Adrenal gland (tissue), 12 donors: ENCODE results near the gene ODAD4. TPM values are rescaled to one million over a fixed set of nuclear protein-coding genes. Genes with fewer than 3 reads are reported as not detected.

Experiments used
- DNase-seq, 7 donors: peaks; one replicate each; pipeline ENCODE4 v3.0.0-alpha.2; 2019 to 2020
- H3K27ac ChIP-seq, 5 donors: fragments of 200-600 bp; sonication (generic) in 4 of 5; 1 replicate in 3 of 5; 2 replicates in 2 of 5; pipeline versions ENCODE4 v1.5.1 to v1.8.0; 2016 to 2020; ENCODE audit warnings: mild to moderate bottlenecking in 1 of 5
- H3K27me3 ChIP-seq: fragments of 200-600 bp; 2 replicates; pipeline ENCODE4 v1.8.0; 2021
- H3K36me3 ChIP-seq, 2 donors: fragments of 200-600 bp; replicated peaks in 1 of 2; 1 replicate in 1 of 2; 2 replicates in 1 of 2; pipeline versions ENCODE4 v1.5.1 to v1.8.0; 2018 to 2022
- H3K4me1 ChIP-seq, 2 donors: fragments of 200-600 bp; replicated peaks in 1 of 2; 1 replicate in 1 of 2; 2 replicates in 1 of 2; pipeline versions ENCODE4 v1.5.1 to v1.8.0; 2018 to 2021
- H3K4me3 ChIP-seq, 4 donors: fragments of 200-600 bp; sonication (generic) in 3 of 4; one replicate each; pipeline ENCODE4 v1.5.1; 2016 to 2018
- H3K9me3 ChIP-seq, 3 donors: fragments of 200-600 bp; sonication (generic) in 1 of 3; replicated peaks in 1 of 3; 1 replicate in 2 of 3; 2 replicates in 1 of 3; pipeline versions ENCODE4 v1.5.1 to v1.8.0; 2016 to 2021
- CTCF ChIP-seq, 6 experiments: fragments of 450-650 bp in 4 of 6; fragments of 200-600 bp in 2 of 6; sonication (generic) in 1 of 6; IDR thresholded peaks; 1 replicate in 5 of 6; 2 replicates in 1 of 6; pipeline versions ENCODE4 v1.5.1 to v1.8.0; 2016 to 2021; ENCODE audit warnings: antibody characterized with exemption in 6 of 6, mild to moderate bottlenecking in 2 of 6, moderate library complexity in 1 of 6
- POLR2A ChIP-seq, 2 donors: fragments of 450-650 bp; IDR thresholded peaks; one replicate each; pipeline ENCODE4 v1.6.1; 2017; ENCODE audit warnings: antibody characterized with exemption in 2 of 2, mild to moderate bottlenecking in 2 of 2, moderate library complexity in 1 of 2
- WGBS, 4 donors: extraction: QIAGEN DNeasy Blood & Tissue Kit in 2 of 4; methylation state at CpG; one replicate each; pipeline versions ENCODE4 v1.1.5 to v1.1.7; 2013 to 2017; 5-methylcytosine and 5-hydroxymethylcytosine counted together
- intact Hi-C, 2 donors: fragments of 100-400 bp; cut with DNase I; formaldehyde crosslinking; loops; one replicate each; pipeline versions ENCODE4 v1.14.1 to v1.15.0; 2022 to 2023
- polyA plus RNA-seq, 3 donors: library from polyadenylated mRNA; stranded (reverse); fragments of 200-250 nt in 2 of 3; fragments of 350-450 nt in 1 of 3; fragmentation: Illumina TruSeq in 1 of 3; extraction: RNeasy Lipid Tissue Mini Kit (QIAGEN cat#74804) in 1 of 3; gene quantifications; one replicate each; pipeline ENCODE4 v1.2.3, GENCODE V29; 2013 to 2014
- total RNA-seq, 9 donors: library from RNA; depleted of rRNA in 4 of 9; stranded (reverse); fragments of >200 nt in 4 of 9; fragments of 120-200 nt in 1 of 9; fragmentation: NEBNext Ultra II Directional in 1 of 9; extraction: Animal tissue kit (Norgen Biotek cat#: 25700) in 1 of 9; gene quantifications; one replicate each; pipeline versions ENCODE4 v1.1.0 to v1.2.4, GENCODE V29; 2013 to 2023
- donor health status: healthy with polysubstance abuse.
- donor health status: Bipolar disorder and iron deficiency.
- donor health status: DM: yes; HTN: yes; CAD: no.
- donor health status: DM: no; HTN: no; CAD: no.
- donor health status: DM: no; HTN: no; CAD: no.
- donor health status: DM: yes; HTN: yes; CAD: no.

Gene ODAD4
- total and polyA plus RNA-seq, 12 donors = 0.39 to 3.5 (median 0.61) TPM; not detected in 1

DNA sequence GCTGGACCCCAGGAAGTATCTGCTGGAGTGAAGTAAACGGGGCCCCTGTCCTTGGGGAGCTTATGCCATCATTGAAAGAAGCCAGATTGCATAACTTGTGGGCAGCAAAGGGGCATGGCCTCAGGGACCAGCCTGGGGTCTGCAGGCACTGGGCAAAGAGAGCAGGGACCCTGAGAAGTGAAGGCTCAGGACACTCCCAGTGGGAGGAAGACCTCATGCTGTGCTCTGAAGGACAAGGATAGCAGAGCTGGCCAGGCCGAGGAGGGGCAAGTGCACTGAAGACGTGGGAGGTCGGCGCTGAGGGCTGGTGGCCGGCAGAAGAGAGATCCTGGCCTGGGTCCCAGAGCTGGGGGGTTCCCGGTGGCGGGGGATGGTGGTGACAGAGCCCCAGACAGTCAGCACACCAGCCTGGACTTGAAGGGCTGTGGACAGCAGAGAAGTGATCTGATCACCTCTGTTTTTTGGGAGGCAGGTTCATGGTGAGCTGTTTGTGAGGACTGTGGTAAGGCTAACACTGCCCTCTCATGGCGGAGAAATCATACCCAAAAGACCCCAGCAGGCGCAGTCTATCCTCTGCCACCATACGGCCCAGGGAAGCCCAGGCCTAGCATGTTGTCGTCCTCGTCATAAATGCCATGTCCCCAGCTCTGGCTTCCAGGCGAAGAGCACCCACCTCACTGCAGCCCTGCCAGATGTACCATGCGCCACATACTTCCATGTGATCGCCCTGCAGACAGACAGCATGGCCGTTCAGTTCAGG lies 29.1 kb downstream of the ODAD4 start:
- H3K4me1 ChIP-seq = no peaks in the 10 kb centered on the region
- no peaks in the 10 kb centered on the region for H3K9me3 ChIP-seq
- no peak overlapping the region for H3K4me3 ChIP-seq
- no peaks in the 10 kb centered on the region for H3K27me3 ChIP-seq
- DNase-seq = peak in 2 of 7 donors; percentile 37 to 42
- no peaks in the 10 kb centered on the region for H3K36me3 ChIP-seq
- no peak overlapping the region for H3K27ac ChIP-seq
- TF ChIP-seq CTCF (IDR thresholded peaks at IDR 0.05) (peak in 5 of 6 experiments; percentile 27 to 40 (median 37)), POLR2A (IDR thresholded peaks at IDR 0.05) (no peak)
- intact Hi-C loops = loop anchor here (5.0 to 10.0 kb wide), 3 partner anchors 153 to 225 kb away; partner anchors contain the start of genes DHX58 (in 1 of the 2) and HAP1 (in 1 of the 2)
- 38 to 59% (median 58%) methylated on average over 8 to 17 of the region's 17 CpGs for WGBS, 4 donors

DNA sequence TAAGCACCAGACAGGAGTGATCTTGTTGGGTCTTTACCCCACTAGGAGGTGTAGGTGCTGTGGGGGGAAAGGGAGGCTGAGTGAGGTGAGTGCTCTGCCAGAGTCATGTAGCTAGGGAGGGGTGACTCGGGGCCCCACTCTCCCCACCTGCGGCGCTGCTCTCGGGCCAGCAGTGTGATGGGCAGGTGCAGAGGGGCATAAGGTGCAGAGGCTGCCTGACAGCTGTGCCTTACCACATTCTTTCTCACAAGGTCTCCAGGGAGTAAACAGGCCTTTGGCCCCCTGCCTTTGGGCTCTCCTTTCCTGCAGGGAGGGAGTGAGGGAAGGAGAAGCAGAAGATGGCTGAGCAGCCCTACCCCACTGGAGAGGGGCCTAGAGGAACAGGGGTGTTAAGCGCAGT lies 31.7 kb downstream of the ODAD4 start:
- intact Hi-C loops = loop anchor here (2.0 to 5.0 kb wide), 2 partner anchors 150 to 153 kb away; partner anchors contain the start of gene DHX58 (in 1 of the 2)
- no peaks in the 10 kb centered on the region for H3K36me3 ChIP-seq
- no peaks in the 10 kb centered on the region for H3K27me3 ChIP-seq
- no peak overlapping the region for H3K27ac ChIP-seq
- no peak for TF ChIP-seq CTCF (IDR thresholded peaks at IDR 0.05)
- H3K9me3 ChIP-seq = no peaks in the 10 kb centered on the region
- WGBS, 4 donors = 55 to 90% (median 80%) methylated on average over 4 to 5 of the region's 5 CpGs
- no peak for DNase-seq
- peaks cover 6 to 12% of the 10 kb centered on the region in 2 donors for H3K4me1 ChIP-seq
- no peak overlapping the region for H3K4me3 ChIP-seq

GRCh38 chr17:41962768-41963434 lies 32.5 kb downstream of the ODAD4 start:
- Histone ChIP-seq H3K36me3 (no peaks in the 10 kb centered on the region), H3K4me1 (peaks cover 13 to 20% of the 10 kb centered on the region in 2 donors), H3K4me3 (no peak overlapping the region), H3K9me3 (no peaks in the 10 kb centered on the region), H3K27ac (no peak overlapping the region), H3K27me3 (no peaks in the 10 kb centered on the region)
- TF ChIP-seq CTCF (IDR thresholded peaks at IDR 0.05) (peak; percentile 73 to 94 (median 87)), POLR2A (IDR thresholded peaks at IDR 0.05) (no peak)
- DNase-seq = peak; percentile 63 to 89 (median 78)
- intact Hi-C loops = loop anchor here (2.0 to 5.0 kb wide), 2 partner anchors 149 to 152 kb away; partner anchors contain the start of gene DHX58 (in 1 of the 2)
- 23 to 50% (median 24%) methylated on average over 2 to 9 of the region's 9 CpGs for WGBS, 4 donors
